ENCODE results near the gene GLTP. TPM values are rescaled to one million over a fixed set of nuclear protein-coding genes. Genes with fewer than 3 reads are reported as not detected.
"Not testable (repeated sequence)": the region's sequence is repeated elsewhere in the genome, so short reads cannot be mapped to it uniquely, and the experiment has no call there.

The GLTP gene
- polyA plus RNA-seq, 4 donors, result 23.9 to 43.6 (median 35.6) TPM

- no peak for DNase-seq (ENCODE audit: low read depth in 4 of 4, low spot score in 3 of 4)
Observed at GRCh38 chr12:109879351-109880042, 844 bp downstream of the GLTP start.

GRCh38 chr12:109878749-109879148 lies 1.6 kb downstream of the GLTP start:
- DNase-seq (ENCODE audit: low read depth in 4 of 4, low spot score in 3 of 4), result no peak

- DNase-seq (ENCODE audit: low read depth in 4 of 4, low spot score in 3 of 4), result no peak
Observed at GRCh38 chr12:109878247-109878625, 2.1 kb downstream of the GLTP start.

- no peak for DNase-seq (ENCODE audit: low read depth in 4 of 4, low spot score in 3 of 4)
Observed at GRCh38 chr12:109877504-109878246, 2.7 kb downstream of the GLTP start.

- no peak for DNase-seq (ENCODE audit: low read depth in 4 of 4, low spot score in 3 of 4)
Observed at GRCh38 chr12:109876406-109876805, 3.9 kb downstream of the GLTP start.

- DNase-seq (ENCODE audit: low read depth in 4 of 4, low spot score in 3 of 4), result no peak
Observed at GRCh38 chr12:109875572-109876131, 4.7 kb downstream of the GLTP start.

GRCh38 chr12:109873653-109874052 lies 6.7 kb downstream of the GLTP start:
- DNase-seq (ENCODE audit: low read depth in 4 of 4, low spot score in 3 of 4), result no peak

GRCh38 chr12:109871668-109872314 lies 8.6 kb downstream of the GLTP start:
- DNase-seq (ENCODE audit: low read depth in 4 of 4, low spot score in 3 of 4), result no peak

- no peak for DNase-seq (ENCODE audit: low read depth in 4 of 4, low spot score in 3 of 4)
Observed at GRCh38 chr12:109870648-109871047, 9.7 kb downstream of the GLTP start.

- DNase-seq (ENCODE audit: low read depth in 4 of 4, low spot score in 3 of 4), result no peak
Observed at GRCh38 chr12:109868182-109869051, 11.9 kb downstream of the GLTP start.

GRCh38 chr12:109864916-109865315 lies 15.4 kb downstream of the GLTP start:
- no peak for DNase-seq (ENCODE audit: low read depth in 4 of 4, low spot score in 3 of 4)

- DNase-seq (ENCODE audit: low read depth in 4 of 4, low spot score in 3 of 4), result no peak
Observed at GRCh38 chr12:109863847-109864712, 16.3 kb downstream of the GLTP start.

GRCh38 chr12:109862491-109862890 lies 17.9 kb downstream of the GLTP start:
- not testable (repeated sequence) for DNase-seq (ENCODE audit: low read depth in 4 of 4, low spot score in 3 of 4)

GRCh38 chr12:109861689-109862314 lies 18.5 kb downstream of the GLTP start:
- DNase-seq (ENCODE audit: low read depth in 4 of 4, low spot score in 3 of 4), result no peak

- DNase-seq (ENCODE audit: low read depth in 4 of 4, low spot score in 3 of 4), result no peak
Observed at GRCh38 chr12:109860977-109861376, 19.4 kb downstream of the GLTP start.

GRCh38 chr12:109858764-109859163 lies 21.6 kb downstream of the GLTP start:
- DNase-seq (ENCODE audit: low read depth in 4 of 4, low spot score in 3 of 4), result no peak

- DNase-seq (ENCODE audit: low read depth in 4 of 4, low spot score in 3 of 4), result no peak
Observed at GRCh38 chr12:109857715-109858114, 22.6 kb downstream of the GLTP start.

GRCh38 chr12:109855377-109855776 lies 25.0 kb downstream of the GLTP start:
- DNase-seq (ENCODE audit: low read depth in 4 of 4, low spot score in 3 of 4), result no peak

- DNase-seq (ENCODE audit: low read depth in 4 of 4, low spot score in 3 of 4), result not testable (repeated sequence)
Observed at GRCh38 chr12:109850518-109850917, 29.8 kb downstream of the GLTP start.
